A549 (cell line): ENCODE measurements around the gene RPUSD2.

Source experiments
- CHD4 ChIP-seq: fragments of 200-600 bp; sonication (generic); IDR thresholded peaks from 2 replicates; pipeline ENCODE4 v1.6.1; 2016; ENCODE audit warnings: antibody characterized with exemption, mild to moderate bottlenecking, borderline replicate concordance
- EP300 ChIP-seq, 2 experiments: fragments of >200 bp; sonication (Bioruptor Twin); formaldehyde crosslinking; IDR thresholded peaks; 2 replicates in 1 of 2; 3 replicates in 1 of 2; pipeline ENCODE4 v1.6.1; 2016 to 2017
- HMGXB4 ChIP-seq: fragments of 250-450 bp; sonication (Bioruptor Pico); IDR thresholded peaks from 2 replicates; pipeline ENCODE4 v1.5.0; 2021; ENCODE audit warnings: mild to moderate bottlenecking, moderate library complexity, borderline replicate concordance
- KDM1A ChIP-seq: fragments of 200-600 bp; sonication (generic); IDR thresholded peaks from 2 replicates; pipeline ENCODE4 v1.6.1; 2016; ENCODE audit warnings: low read depth, mild to moderate bottlenecking
- MYC ChIP-seq: IDR thresholded peaks from 2 replicates; pipeline ENCODE4 v1.6.1; 2012; ENCODE audit warnings: mild to moderate bottlenecking, inconsistent platforms, low read length, improper control_type of control experiment, borderline replicate concordance
- POLR2A ChIP-seq: IDR thresholded peaks from 2 replicates; pipeline ENCODE4 v1.6.1; 2012; ENCODE audit warnings: mild to moderate bottlenecking, low read length
- POLR2AphosphoS2 ChIP-seq: conservative IDR thresholded peaks from 2 replicates; pipeline ENCODE4 v1.6.1; 2012; ENCODE audit warnings: low read length, improper control_type of control experiment, inconsistent platforms
- REST ChIP-seq: fragments of 200-600 bp; sonication (generic); IDR thresholded peaks from 2 replicates; pipeline ENCODE4 v1.6.1; 2016; ENCODE audit warnings: antibody characterized with exemption, mild to moderate bottlenecking, moderate library complexity
- RNF2 ChIP-seq: fragments of 200-600 bp; sonication (generic); IDR thresholded peaks from 2 replicates; pipeline ENCODE4 v1.6.1; 2016; ENCODE audit warnings: low read depth, mild to moderate bottlenecking, antibody characterized with exemption, moderate library complexity, borderline replicate concordance
- SMC3 ChIP-seq: fragments of >200 bp; sonication (Bioruptor Twin); formaldehyde crosslinking; IDR thresholded peaks from 3 replicates; pipeline ENCODE4 v1.6.1; 2018; ENCODE audit warnings: inconsistent platforms
- TF ChIP-seq, protein P1 (sequence below): fragments of >200 bp; sonication (Bioruptor Twin); formaldehyde crosslinking; IDR thresholded peaks from 3 replicates; pipeline ENCODE4 v1.5.1; 2016
- TF ChIP-seq, protein P2 (sequence below): IDR thresholded peaks from 2 replicates; pipeline ENCODE4 v1.6.1; 2012

DNA sequence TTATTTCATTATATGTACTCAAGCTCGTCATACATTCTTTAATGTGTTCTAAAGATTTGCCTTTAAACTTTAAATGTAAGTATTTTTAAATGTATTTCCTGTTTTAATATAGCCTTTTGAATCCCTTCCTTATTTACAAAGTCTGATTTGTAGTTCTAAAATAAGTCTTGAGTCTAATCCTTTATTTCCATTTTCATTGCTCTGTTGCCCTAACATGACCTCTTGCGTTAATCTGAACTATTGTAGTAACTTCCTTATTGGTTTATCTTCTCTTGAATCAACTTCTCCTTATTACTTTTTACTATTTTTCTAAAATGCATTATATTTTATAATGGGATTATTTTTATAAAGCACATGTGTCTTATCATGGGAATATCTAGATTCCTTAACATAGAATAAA, 48.9 kb downstream of the RPUSD2 start:
- TF ChIP-seq, protein P1, sequence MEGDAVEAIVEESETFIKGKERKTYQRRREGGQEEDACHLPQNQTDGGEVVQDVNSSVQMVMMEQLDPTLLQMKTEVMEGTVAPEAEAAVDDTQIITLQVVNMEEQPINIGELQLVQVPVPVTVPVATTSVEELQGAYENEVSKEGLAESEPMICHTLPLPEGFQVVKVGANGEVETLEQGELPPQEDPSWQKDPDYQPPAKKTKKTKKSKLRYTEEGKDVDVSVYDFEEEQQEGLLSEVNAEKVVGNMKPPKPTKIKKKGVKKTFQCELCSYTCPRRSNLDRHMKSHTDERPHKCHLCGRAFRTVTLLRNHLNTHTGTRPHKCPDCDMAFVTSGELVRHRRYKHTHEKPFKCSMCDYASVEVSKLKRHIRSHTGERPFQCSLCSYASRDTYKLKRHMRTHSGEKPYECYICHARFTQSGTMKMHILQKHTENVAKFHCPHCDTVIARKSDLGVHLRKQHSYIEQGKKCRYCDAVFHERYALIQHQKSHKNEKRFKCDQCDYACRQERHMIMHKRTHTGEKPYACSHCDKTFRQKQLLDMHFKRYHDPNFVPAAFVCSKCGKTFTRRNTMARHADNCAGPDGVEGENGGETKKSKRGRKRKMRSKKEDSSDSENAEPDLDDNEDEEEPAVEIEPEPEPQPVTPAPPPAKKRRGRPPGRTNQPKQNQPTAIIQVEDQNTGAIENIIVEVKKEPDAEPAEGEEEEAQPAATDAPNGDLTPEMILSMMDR = no peak
- TF ChIP-seq, protein P2, sequence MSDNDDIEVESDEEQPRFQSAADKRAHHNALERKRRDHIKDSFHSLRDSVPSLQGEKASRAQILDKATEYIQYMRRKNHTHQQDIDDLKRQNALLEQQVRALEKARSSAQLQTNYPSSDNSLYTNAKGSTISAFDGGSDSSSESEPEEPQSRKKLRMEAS = no peak
- TF ChIP-seq RNF2 (no peak), MYC (no peak), POLR2AphosphoS2 (no peak), POLR2A (no peak), SMC3 (no peak), CHD4 (no peak), KDM1A (no peak), REST (no peak), HMGXB4 (CRISPR knock-in tag) (no peak), EP300 (IDR thresholded peaks at IDR 0.05) (no peak)
